SU-DHL-6 (cell line): ENCODE measurements around the gene GPR62.

ENCODE experiments used
- CTCF ChIP-seq: fragments of 200-600 bp; sonication (generic); IDR thresholded peaks from one replicate; pipeline ENCODE4 v1.5.1; 2017; ENCODE audit warnings: antibody characterized with exemption, mild to moderate bottlenecking, low read length, moderate library complexity; ENCODE audit not compliant: insufficient read depth, poor library complexity, severe bottlenecking
- EZH2phosphoT487 ChIP-seq: fragments of 200-600 bp; sonication (generic), shearing (Covaris generic); conservative IDR thresholded peaks from 2 replicates; pipeline ENCODE4 v1.6.1; 2018; ENCODE audit warnings: mild to moderate bottlenecking, antibody characterized with exemption, low read length, moderate library complexity, mixed read lengths

- no peak for TF ChIP-seq CTCF
- no peak for TF ChIP-seq EZH2phosphoT487
These were observed 5.8 kb downstream of the GPR62 start for GRCh38 chr3:51961011-51961410.
